Measurements from ENCODE around the gene SLC25A40.

DNA sequence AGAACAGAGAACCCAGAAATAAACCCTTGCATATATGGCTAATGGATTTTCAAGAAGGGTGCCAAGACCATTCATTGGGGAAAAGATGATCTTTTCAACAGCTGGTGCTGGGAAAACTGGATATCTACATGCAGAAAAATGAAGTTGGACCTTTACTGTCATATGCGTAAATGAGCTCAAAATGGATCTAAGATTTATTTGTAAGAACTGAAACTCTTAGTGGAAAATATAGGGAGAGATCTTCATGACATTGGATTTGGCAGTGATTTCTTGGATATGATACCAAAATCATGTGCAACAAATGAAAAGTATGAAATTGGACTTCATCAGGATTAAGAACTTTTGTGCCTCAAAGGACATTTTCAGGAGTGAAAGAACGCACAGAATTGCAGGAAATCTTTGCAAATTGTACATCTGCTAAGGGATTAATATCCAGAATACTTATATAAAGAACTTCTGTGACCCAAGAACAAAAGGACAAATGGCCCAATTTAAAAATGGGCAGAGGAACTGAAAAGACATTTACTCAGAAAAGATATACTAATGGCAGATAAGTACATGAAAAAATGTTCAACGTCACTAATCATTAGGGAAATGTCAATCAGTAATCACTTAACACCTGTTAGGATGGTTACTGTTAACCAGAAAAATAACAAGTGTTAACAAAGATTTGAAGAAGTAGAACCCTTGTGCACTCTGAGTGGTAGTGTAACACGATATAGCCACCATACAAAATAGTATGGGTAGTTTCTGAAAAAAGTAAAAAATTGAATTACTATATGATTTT is 6.2 kb upstream of the SLC25A40 start:
- TF ChIP-seq POLR2A (IDR thresholded peaks at IDR 0.05; ENCODE audit: low read length), result no peak
- no peak for TF ChIP-seq GATA1 (IDR thresholded peaks at IDR 0.05; ENCODE audit: low read depth, low read length)
